Measurements from ENCODE around the gene FBL.

FBL gene

DNA sequence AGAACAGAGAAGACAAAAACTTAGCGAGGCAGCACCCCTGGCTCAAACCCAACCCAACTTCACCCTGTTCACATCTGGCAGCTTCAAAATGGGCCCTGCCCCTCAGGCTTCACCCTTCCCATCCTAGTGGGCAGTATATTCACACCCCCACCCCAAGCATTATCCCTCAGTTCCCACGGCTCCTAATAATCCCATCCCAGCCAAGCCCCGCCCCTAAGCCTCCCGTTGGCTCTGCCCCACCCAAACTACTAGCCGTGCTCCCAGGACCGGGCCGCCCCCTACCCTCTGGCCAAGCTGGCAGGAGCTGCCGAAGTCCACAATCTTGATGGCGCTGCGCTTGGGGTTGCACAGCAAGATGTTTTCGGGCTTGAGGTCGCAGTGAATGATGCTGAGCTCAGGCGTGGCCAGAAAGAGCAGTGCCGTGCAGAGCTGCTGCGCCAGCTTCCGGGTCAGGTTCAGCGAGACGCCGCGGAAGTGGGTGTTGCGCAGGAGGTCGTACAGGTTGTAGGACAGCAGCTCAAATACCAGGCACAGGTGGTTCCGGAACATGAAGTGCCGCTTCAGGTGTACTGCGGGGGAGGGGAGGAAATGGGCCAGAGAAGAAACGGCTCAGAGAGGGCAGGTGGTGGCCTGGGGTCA lies 18.0 kb downstream of the FBL start:
- no peak overlapping the region for H3K4me3 ChIP-seq (ENCODE audit: low read depth, low read length)
- no peak for DNase-seq (ENCODE audit: low read depth)
- TF ChIP-seq, protein P1, sequence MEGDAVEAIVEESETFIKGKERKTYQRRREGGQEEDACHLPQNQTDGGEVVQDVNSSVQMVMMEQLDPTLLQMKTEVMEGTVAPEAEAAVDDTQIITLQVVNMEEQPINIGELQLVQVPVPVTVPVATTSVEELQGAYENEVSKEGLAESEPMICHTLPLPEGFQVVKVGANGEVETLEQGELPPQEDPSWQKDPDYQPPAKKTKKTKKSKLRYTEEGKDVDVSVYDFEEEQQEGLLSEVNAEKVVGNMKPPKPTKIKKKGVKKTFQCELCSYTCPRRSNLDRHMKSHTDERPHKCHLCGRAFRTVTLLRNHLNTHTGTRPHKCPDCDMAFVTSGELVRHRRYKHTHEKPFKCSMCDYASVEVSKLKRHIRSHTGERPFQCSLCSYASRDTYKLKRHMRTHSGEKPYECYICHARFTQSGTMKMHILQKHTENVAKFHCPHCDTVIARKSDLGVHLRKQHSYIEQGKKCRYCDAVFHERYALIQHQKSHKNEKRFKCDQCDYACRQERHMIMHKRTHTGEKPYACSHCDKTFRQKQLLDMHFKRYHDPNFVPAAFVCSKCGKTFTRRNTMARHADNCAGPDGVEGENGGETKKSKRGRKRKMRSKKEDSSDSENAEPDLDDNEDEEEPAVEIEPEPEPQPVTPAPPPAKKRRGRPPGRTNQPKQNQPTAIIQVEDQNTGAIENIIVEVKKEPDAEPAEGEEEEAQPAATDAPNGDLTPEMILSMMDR (IDR thresholded peaks at IDR 0.05; ENCODE audit: insufficient read depth, low read depth, low read length, missing control alignments), result no peak

DNA sequence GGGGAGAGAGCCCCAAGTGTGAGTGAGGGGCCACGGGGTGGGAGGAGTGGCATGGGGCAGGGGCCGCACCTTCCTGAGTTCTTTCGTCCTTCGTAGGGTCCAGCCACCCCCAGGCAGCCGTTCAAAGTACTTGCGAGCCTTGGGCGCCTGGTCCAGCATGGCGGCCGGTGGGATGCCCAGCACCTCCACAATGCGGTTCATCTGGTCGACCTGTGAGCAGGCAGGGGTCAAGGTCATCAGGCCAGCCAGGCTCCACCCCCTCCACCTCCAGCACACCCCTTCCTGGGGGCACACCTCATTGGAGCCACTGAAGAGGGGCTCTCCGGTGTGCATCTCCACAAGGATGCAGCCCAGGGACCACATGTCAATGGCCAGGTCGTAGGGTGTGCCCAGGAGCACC lies 19.0 kb downstream of the FBL start:
- no peak for DNase-seq (ENCODE audit: low read depth)
- H3K4me3 ChIP-seq (ENCODE audit: low read depth, low read length), result no peak overlapping the region
- TF ChIP-seq, protein P1 (IDR thresholded peaks at IDR 0.05; ENCODE audit: insufficient read depth, low read depth, low read length, missing control alignments), result no peak

DNA sequence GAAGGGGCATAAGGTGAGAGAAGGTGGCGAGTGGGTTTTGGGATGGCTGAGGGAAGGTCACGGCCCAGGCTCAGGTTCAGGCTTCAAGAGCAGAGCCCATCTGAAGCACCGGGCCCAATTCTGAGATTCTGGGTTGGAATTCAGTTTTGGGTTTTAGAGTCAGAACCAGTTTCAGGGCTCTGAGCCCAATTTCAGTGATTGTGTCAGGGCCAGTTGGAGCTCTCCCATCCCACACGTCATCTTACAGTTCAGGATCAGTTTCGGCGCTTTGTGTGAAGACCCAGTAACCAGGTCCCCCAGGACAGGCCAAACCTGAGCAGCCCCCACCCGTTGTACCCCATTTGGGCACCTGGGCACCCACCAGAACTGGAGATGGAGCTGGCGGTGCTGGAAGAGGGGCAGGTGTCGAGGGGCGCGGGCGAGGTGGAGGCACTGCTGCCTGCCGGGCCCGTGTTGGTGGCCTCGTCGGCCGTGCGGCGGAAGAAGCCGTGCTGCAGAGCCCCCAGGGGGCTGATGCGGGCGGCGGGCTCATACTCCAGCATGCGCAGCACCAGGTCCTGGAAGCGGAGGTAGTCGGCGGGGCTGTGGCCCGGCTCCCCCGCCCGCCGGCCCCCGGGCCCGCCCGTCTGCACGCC lies 19.8 kb downstream of the FBL start:
- DNase-seq (ENCODE audit: low read depth), result no peak
- TF ChIP-seq, protein P1 (IDR thresholded peaks at IDR 0.05; ENCODE audit: insufficient read depth, low read depth, low read length, missing control alignments), result no peak

DNA sequence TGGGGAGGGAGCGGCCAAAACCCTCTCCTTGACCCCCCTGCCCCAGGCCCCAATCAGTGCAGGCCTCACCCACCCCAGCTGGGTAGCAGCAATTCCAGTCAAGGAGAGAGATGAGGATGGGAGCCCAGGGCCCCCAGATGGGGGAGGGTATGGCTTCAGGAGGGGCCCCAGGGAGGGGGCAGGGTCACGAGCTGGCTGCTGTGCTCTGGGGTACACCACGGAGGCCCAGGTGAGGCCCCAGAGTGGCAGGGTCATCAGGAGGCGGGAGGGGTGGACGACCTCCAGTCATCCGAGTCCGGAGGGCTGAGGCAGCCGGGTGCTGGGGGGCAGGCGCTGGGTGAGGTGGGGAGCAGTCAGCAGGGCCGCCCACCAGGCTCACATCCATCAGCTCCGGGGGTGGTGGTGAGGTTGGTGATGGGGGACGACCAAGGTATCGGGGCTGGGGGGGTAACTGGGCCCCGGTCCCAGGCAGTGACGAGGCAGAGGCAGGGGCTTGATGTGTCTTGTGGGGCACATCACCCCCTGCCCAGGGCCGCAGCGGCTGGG lies 20.6 kb downstream of the FBL start:
- DNase-seq (ENCODE audit: low read depth), result no peak
- H3K4me3 ChIP-seq (ENCODE audit: low read depth, low read length), result no peak overlapping the region
- TF ChIP-seq, protein P1 (IDR thresholded peaks at IDR 0.05; ENCODE audit: insufficient read depth, low read depth, low read length, missing control alignments), result no peak

More for the DNA sequence above, 19.8 kb downstream of the FBL start:
- H3K4me3 ChIP-seq (ENCODE audit: low read depth, low read length), result no peak overlapping the region

DNA sequence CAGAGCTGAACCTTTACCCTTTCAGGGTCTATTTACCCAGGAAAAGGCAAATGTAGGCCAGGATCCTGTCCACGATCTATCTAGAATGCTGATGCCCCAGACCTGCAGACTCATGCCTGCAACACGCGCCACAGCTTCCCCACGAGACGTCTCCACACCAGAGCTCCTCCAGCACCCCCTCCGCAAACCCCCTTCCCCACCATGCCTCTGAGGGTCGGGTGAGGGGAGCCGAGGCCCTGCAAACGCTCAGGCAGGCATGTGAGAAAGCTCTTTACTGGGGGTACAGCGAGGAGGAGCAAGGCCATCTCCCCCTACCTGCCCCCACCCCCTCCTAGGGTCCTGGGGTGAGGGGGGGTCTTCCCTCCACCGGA lies 21.1 kb downstream of the FBL start:
- no peak for DNase-seq (ENCODE audit: low read depth)
- TF ChIP-seq, protein P1 (IDR thresholded peaks at IDR 0.05; ENCODE audit: insufficient read depth, low read depth, low read length, missing control alignments), result no peak
- peak overlapping the region; percentile 35 for H3K4me3 ChIP-seq (ENCODE audit: low read depth, low read length)

DNA sequence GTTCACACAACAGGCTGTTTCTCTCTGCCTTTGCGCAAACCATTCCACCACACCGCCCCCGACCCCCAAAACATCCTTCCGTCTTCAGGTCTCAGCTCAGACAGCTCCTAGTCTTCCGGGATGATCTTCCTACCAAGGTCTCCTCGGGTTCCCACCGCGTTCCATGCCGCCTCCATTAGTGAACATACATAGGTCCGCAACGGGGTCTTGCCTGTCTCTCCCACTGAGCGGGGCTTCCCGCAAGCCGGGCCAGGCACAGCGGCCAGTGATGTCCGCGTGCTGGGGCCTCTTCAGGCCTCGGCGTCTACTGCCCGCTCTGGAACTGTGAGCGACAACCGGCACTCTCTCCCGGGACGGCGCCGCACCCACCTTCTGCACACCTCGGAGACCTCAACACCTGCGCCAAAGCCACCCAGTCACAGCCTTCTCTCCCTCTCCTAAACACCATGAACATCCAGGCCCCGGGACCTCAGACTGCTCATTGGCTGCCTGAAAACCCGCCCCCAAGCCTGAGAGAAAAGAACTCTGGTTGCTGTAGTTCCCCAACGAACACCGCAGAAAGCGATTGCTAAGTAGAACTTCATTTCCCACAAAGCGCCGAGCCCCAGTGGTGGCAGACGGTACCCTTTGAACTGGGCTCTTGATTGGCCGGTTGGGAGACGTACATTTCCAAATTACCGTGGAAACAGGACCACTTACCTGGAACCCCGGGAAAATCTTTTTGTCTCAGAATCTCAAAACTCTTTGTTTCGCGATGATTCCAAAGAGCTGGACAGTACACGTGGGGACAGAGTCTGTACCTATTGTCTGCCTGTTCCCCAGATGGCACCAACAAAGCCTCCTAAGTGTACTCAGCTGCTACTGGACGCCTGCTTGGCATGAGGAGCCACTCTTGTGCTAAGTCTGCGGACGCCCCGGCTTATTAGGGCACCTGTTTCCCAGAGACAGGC lies 21.8 kb downstream of the FBL start:
- peak; percentile 94 for DNase-seq (ENCODE audit: low read depth)
- peak overlapping the region; percentile 80 for H3K4me3 ChIP-seq (ENCODE audit: low read depth, low read length)
- TF ChIP-seq, protein P1 (IDR thresholded peaks at IDR 0.05; ENCODE audit: insufficient read depth, low read depth, low read length, missing control alignments), result no peak
